ENCODE results near the gene TAS2R9.
"Not testable (repeated sequence)": the region's sequence is repeated elsewhere in the genome, so short reads cannot be mapped to it uniquely, and the experiment has no call there.

TAS2R9 gene

GRCh38 chr12:10810068-10810467, at the start of gene TAS2R9:
TAS2R9 (minus strand) TSS chr12:10810168; CDS start chr12:10810075, 93 bp downstream.
- no peak for DNase-seq

- DNase-seq = no peak
Observed at GRCh38 chr12:10855807-10856206, 45.8 kb upstream of the TAS2R9 start.

GRCh38 chr12:10853776-10854175, 43.8 kb upstream of the TAS2R9 start:
- no peak for DNase-seq

- no peak for DNase-seq
Observed at GRCh38 chr12:10851243-10851858, 41.4 kb upstream of the TAS2R9 start.

- no peak for DNase-seq
Observed at GRCh38 chr12:10849425-10849878, 39.5 kb upstream of the TAS2R9 start, which contains the start of gene PRR4. PRR4 (minus strand) TSS chr12:10849475; CDS start chr12:10849437, 38 bp downstream.

- no peak for DNase-seq
Observed at GRCh38 chr12:10847744-10848143, 37.8 kb upstream of the TAS2R9 start.

GRCh38 chr12:10842862-10843261, 32.9 kb upstream of the TAS2R9 start:
- no peak for DNase-seq

GRCh38 chr12:10838461-10838860, 28.5 kb upstream of the TAS2R9 start:
- no peak for DNase-seq

- no peak for DNase-seq
Observed at GRCh38 chr12:10829994-10830393, 20.0 kb upstream of the TAS2R9 start.

- DNase-seq = no peak
Observed at GRCh38 chr12:10826258-10826657, 16.3 kb upstream of the TAS2R9 start, which contains the start of gene TAS2R10. TAS2R10 (minus strand) TSS chr12:10826358; CDS start chr12:10826269, 89 bp downstream.

GRCh38 chr12:10824957-10825356, 15.0 kb upstream of the TAS2R9 start:
- DNase-seq = no peak

- no peak for DNase-seq
Observed at GRCh38 chr12:10811883-10812536, 2.0 kb upstream of the TAS2R9 start.

GRCh38 chr12:10807186-10807585, 2.8 kb downstream of the TAS2R9 start, which contains the start of gene TAS2R8:
TAS2R8 (minus strand) TSS chr12:10807286; CDS start chr12:10806980, 306 bp downstream.
- no peak for DNase-seq

GRCh38 chr12:10802587-10802986, 7.4 kb downstream of the TAS2R9 start, which contains the start of gene TAS2R7:
TAS2R7 (minus strand) TSS chr12:10802627; CDS start chr12:10802570, 57 bp downstream.
- no peak for DNase-seq

- no peak for DNase-seq
Observed at GRCh38 chr12:10801741-10802140, 8.2 kb downstream of the TAS2R9 start.

- no peak for DNase-seq
Observed at GRCh38 chr12:10794222-10794621, 15.7 kb downstream of the TAS2R9 start.

GRCh38 chr12:10791769-10792168, 18.2 kb downstream of the TAS2R9 start:
- DNase-seq = not testable (repeated sequence)

- DNase-seq = no peak
Observed at GRCh38 chr12:10783252-10783651, 26.7 kb downstream of the TAS2R9 start.

GRCh38 chr12:10779103-10779502, 30.9 kb downstream of the TAS2R9 start:
- no peak for DNase-seq

- no peak for DNase-seq
Observed at GRCh38 chr12:10771132-10771733, 38.7 kb downstream of the TAS2R9 start.

GRCh38 chr12:10759657-10760056, 50.3 kb downstream of the TAS2R9 start:
- DNase-seq = no peak

All from SHP77 treated with DMSO at 0.1 percent for 48 hours (cell line).